ENCODE measurements around the gene ENOX2. TPM values are rescaled to one million over a fixed set of nuclear protein-coding genes. Genes with fewer than 3 reads are reported as not detected.
"Not testable (repeated sequence)": the region's sequence is repeated elsewhere in the genome, so short reads cannot be mapped to it uniquely, and the experiment has no call there.

Gene ENOX2
- total RNA-seq, 3 donors from 2014 or later, result 11.5 to 20.3 (median 15.2) TPM

- Histone ChIP-seq H3K27me3 (peaks cover 0 to 2% of the 10 kb centered on the region in 2 donors), H3K27ac (no peak overlapping the region), H3K4me3 (no peak overlapping the region), H3K9me3 (no peaks in the 10 kb centered on the region), H3K36me3 (no peaks in the 10 kb centered on the region), H3K4me1 (no peaks in the 10 kb centered on the region)
- intact Hi-C loops (cut with DNase I; ENCODE audit: low total_unique reads), result no loop called here
- TF ChIP-seq POLR2A (IDR thresholded peaks at IDR 0.05) (no peak), CTCF (IDR thresholded peaks at IDR 0.05) (no peak), POLR2AphosphoS5 (IDR thresholded peaks at IDR 0.05) (no peak)
- DNase-seq (ENCODE audit: low spot score in 2 of 2), result no peak
Measured at GRCh38 chrX:130805903-130806302, 97.1 kb downstream of the ENOX2 start.

- TF ChIP-seq POLR2AphosphoS5 (IDR thresholded peaks at IDR 0.05), result no peak
- TF ChIP-seq POLR2A (IDR thresholded peaks at IDR 0.05), result no peak
- TF ChIP-seq CTCF (IDR thresholded peaks at IDR 0.05), result no peak
- Histone ChIP-seq H3K27me3 (no peaks in the 10 kb centered on the region), H3K36me3 (no peaks in the 10 kb centered on the region)
Measured at GRCh38 chrX:130803537-130803936, 99.5 kb downstream of the ENOX2 start.

GRCh38 chrX:130801901-130802300 lies 101.1 kb downstream of the ENOX2 start:
- Histone ChIP-seq H3K27ac (no peak overlapping the region), H3K27me3 (no peaks in the 10 kb centered on the region), H3K4me3 (no peak overlapping the region), H3K36me3 (no peaks in the 10 kb centered on the region), H3K9me3 (no peaks in the 10 kb centered on the region), H3K4me1 (no peaks in the 10 kb centered on the region)
- no peak for DNase-seq (ENCODE audit: low spot score in 2 of 2)
- intact Hi-C loops (cut with DNase I; ENCODE audit: low total_unique reads), result no loop called here
- TF ChIP-seq POLR2AphosphoS5 (IDR thresholded peaks at IDR 0.05) (no peak), POLR2A (IDR thresholded peaks at IDR 0.05) (no peak), CTCF (IDR thresholded peaks at IDR 0.05) (no peak)

More at GRCh38 chrX:130803537-130803936, 99.5 kb downstream of the ENOX2 start:
- no peak overlapping the region for H3K4me3 ChIP-seq
- no peaks in the 10 kb centered on the region for H3K4me1 ChIP-seq
- H3K9me3 ChIP-seq, result no peaks in the 10 kb centered on the region
- no peak for DNase-seq (ENCODE audit: low spot score in 2 of 2)
- intact Hi-C loops (cut with DNase I; ENCODE audit: low total_unique reads), result no loop called here
- H3K27ac ChIP-seq, result no peak overlapping the region

GRCh38 chrX:130799393-130799792 lies 103.6 kb downstream of the ENOX2 start:
- H3K27ac ChIP-seq, result no peak overlapping the region
- TF ChIP-seq POLR2AphosphoS5 (IDR thresholded peaks at IDR 0.05), result no peak
- H3K27me3 ChIP-seq, result no peaks in the 10 kb centered on the region
- DNase-seq (ENCODE audit: low spot score in 2 of 2), result no peak
- no peaks in the 10 kb centered on the region for H3K9me3 ChIP-seq
- H3K36me3 ChIP-seq, result no peaks in the 10 kb centered on the region
- no peaks in the 10 kb centered on the region for H3K4me1 ChIP-seq
- intact Hi-C loops (cut with DNase I; ENCODE audit: low total_unique reads), result no loop called here
- no peak overlapping the region for H3K4me3 ChIP-seq

GRCh38 chrX:130793975-130794374 lies 109.0 kb downstream of the ENOX2 start:
- Histone ChIP-seq H3K36me3 (no peaks in the 10 kb centered on the region), H3K27ac (no peak overlapping the region), H3K9me3 (no peaks in the 10 kb centered on the region), H3K4me3 (no peak overlapping the region), H3K27me3 (peaks cover 0 to 10% of the 10 kb centered on the region in 2 donors), H3K4me1 (no peaks in the 10 kb centered on the region)
- DNase-seq (ENCODE audit: low spot score in 2 of 2), result no peak
- intact Hi-C loops (cut with DNase I; ENCODE audit: low total_unique reads), result no loop called here
- TF ChIP-seq POLR2AphosphoS5 (IDR thresholded peaks at IDR 0.05), result no peak
- TF ChIP-seq POLR2A (IDR thresholded peaks at IDR 0.05), result no peak
- TF ChIP-seq CTCF (IDR thresholded peaks at IDR 0.05), result no peak

GRCh38 chrX:130791870-130792269 lies 111.1 kb downstream of the ENOX2 start:
- intact Hi-C loops (cut with DNase I; ENCODE audit: low total_unique reads); H3K36me3 ChIP-seq: not testable (repeated sequence)

More at GRCh38 chrX:130791870-130792269, 111.1 kb downstream of the ENOX2 start:
- H3K27me3 ChIP-seq, result peaks cover 0 to 10% of the 10 kb centered on the region in 2 donors
- H3K4me1 ChIP-seq; DNase-seq (ENCODE audit: low spot score in 2 of 2); H3K27ac ChIP-seq; H3K9me3 ChIP-seq; H3K4me3 ChIP-seq: not testable (repeated sequence)
